WTC11 (cell line): ENCODE results near the gene LDLRAD3. TPM values are rescaled to one million over a fixed set of nuclear protein-coding genes. Genes with fewer than 3 reads are reported as not detected.

Source experiments
- ATAC-seq: fragments of 200-7000 bp; cut with Tn5 transposase; 2 replicates; pipeline ENCODE4 v1.10.0; 2021; ENCODE audit warnings: mild to moderate bottlenecking, moderate library complexity
- CTCF ChIA-PET: fragments of 300-600 bp; sonication (Branson Sonifier 250); formaldehyde crosslinking; loops from one replicate; lab custom pipeline; 2021; ENCODE audit warnings: antibody characterized with exemption; lab: Charles Lee
- POLR2A ChIA-PET: fragments of 350-600 bp; sonication (Branson Sonifier 250); formaldehyde crosslinking; loops from one replicate; lab custom pipeline; 2021; ENCODE audit warnings: antibody characterized with exemption; lab: Charles Lee
- DNase-seq: peaks from one replicate; pipeline ENCODE4 v3.0.0; 2021; ENCODE audit warnings: low spot score
- H3K27ac Mint-ChIP-seq: 2 replicates; pipeline ENCODE4 v1.8.0; 2021; ENCODE audit warnings: mixed read lengths
- H3K27me3 Mint-ChIP-seq: 2 replicates; pipeline ENCODE4 v1.8.0; 2021; ENCODE audit warnings: low read depth, mild to moderate bottlenecking, moderate library complexity, mixed read lengths
- H3K36me3 Mint-ChIP-seq: 2 replicates; pipeline ENCODE4 v1.8.0; 2021; ENCODE audit warnings: mixed read lengths
- H3K4me1 Mint-ChIP-seq: 2 replicates; pipeline ENCODE4 v1.8.0; 2022; ENCODE audit warnings: mixed read lengths
- H3K4me3 Mint-ChIP-seq: 2 replicates; pipeline ENCODE4 v1.8.0; 2021; ENCODE audit warnings: mild to moderate bottlenecking, moderate library complexity, mixed read lengths
- H3K9me3 Mint-ChIP-seq: 2 replicates; pipeline ENCODE4 v1.8.0; 2021; ENCODE audit warnings: mixed read lengths
- CBFB ChIP-seq: sonication (generic); formaldehyde crosslinking; IDR thresholded peaks from 2 replicates; pipeline ENCODE4 v1.8.1; 2022; ENCODE audit warnings: mild to moderate bottlenecking, low read depth, missing genetic modification reagents
- HMGA2 ChIP-seq: fragments of 250-450 bp; sonication (Bioruptor Pico); IDR thresholded peaks from 2 replicates; pipeline ENCODE4 v1.4.0; 2021; ENCODE audit warnings: mild to moderate bottlenecking, moderate library complexity
- IRF2 ChIP-seq: sonication (generic); formaldehyde crosslinking; IDR thresholded peaks from 2 replicates; pipeline ENCODE4 v1.8.0; 2022; ENCODE audit warnings: low read depth, missing genetic modification reagents, borderline replicate concordance
- NFATC4 ChIP-seq: fragments of 250-450 bp; sonication (Bioruptor Pico); IDR thresholded peaks from 2 replicates; pipeline ENCODE4 v1.9.0; 2021; ENCODE audit warnings: mild to moderate bottlenecking
- NR1H2 ChIP-seq: sonication (generic); formaldehyde crosslinking; IDR thresholded peaks from 2 replicates; pipeline ENCODE4 v1.9.0; 2021; ENCODE audit warnings: mild to moderate bottlenecking, moderate library complexity, missing genetic modification reagents
- RORB ChIP-seq: fragments of 250-450 bp; sonication (Bioruptor Pico); IDR thresholded peaks from 2 replicates; pipeline ENCODE4 v1.9.0; 2021; ENCODE audit warnings: mild to moderate bottlenecking
- SP1 ChIP-seq: sonication (generic); formaldehyde crosslinking; conservative IDR thresholded peaks from 2 replicates; pipeline ENCODE4 v1.8.1; 2022; ENCODE audit warnings: missing genetic modification reagents
- TEAD1 ChIP-seq: sonication (generic); formaldehyde crosslinking; IDR thresholded peaks from 2 replicates; pipeline ENCODE4 v1.8.0; 2022; ENCODE audit warnings: mild to moderate bottlenecking, missing genetic modification reagents
- TP53 ChIP-seq: sonication (generic); formaldehyde crosslinking; IDR thresholded peaks from 2 replicates; pipeline ENCODE4 v1.8.1; 2023; ENCODE audit warnings: mild to moderate bottlenecking, missing genetic modification reagents
- ZNF396 ChIP-seq: fragments of 250-450 bp; sonication (Bioruptor Pico); IDR thresholded peaks from 2 replicates; pipeline ENCODE4 v1.8.0; 2021; ENCODE audit warnings: mild to moderate bottlenecking, moderate library complexity, borderline replicate concordance
- total RNA-seq: library from RNA; stranded (reverse); gene quantifications from 3 replicates; pipeline ENCODE4 v1.2.3, GENCODE V29; 2021
- TF ChIP-seq, protein P1 (sequence below): sonication (generic); formaldehyde crosslinking; IDR thresholded peaks from 2 replicates; pipeline ENCODE4 v1.8.1; 2022; ENCODE audit warnings: low read depth, missing genetic modification reagents, borderline replicate concordance
- TF ChIP-seq, protein P2 (sequence below): sonication (generic); formaldehyde crosslinking; conservative IDR thresholded peaks from 2 replicates; pipeline ENCODE4 v1.8.1; 2022; ENCODE audit warnings: mild to moderate bottlenecking, missing genetic modification reagents
- TF ChIP-seq, protein P3 (sequence below): sonication (generic); formaldehyde crosslinking; IDR thresholded peaks from 2 replicates; pipeline ENCODE4 v1.8.1; 2022; ENCODE audit warnings: low read depth, mild to moderate bottlenecking, moderate library complexity, missing genetic modification reagents, borderline replicate concordance
- TF ChIP-seq, protein P4 (sequence below): sonication (generic); formaldehyde crosslinking; IDR thresholded peaks from 2 replicates; pipeline ENCODE4 v1.8.0; 2023; ENCODE audit warnings: mild to moderate bottlenecking, missing genetic modification reagents
- TF ChIP-seq, protein P5 (sequence below): sonication (generic); formaldehyde crosslinking; IDR thresholded peaks from 2 replicates; pipeline ENCODE4 v1.8.0; 2022; ENCODE audit warnings: mild to moderate bottlenecking, missing genetic modification reagents
- TF ChIP-seq, protein P6 (sequence below): sonication (generic); formaldehyde crosslinking; IDR thresholded peaks from 2 replicates; pipeline ENCODE4 v1.8.1; 2022; ENCODE audit warnings: mild to moderate bottlenecking, moderate library complexity, missing genetic modification reagents
- TF ChIP-seq, protein P7 (sequence below): sonication (generic); formaldehyde crosslinking; IDR thresholded peaks from 2 replicates; pipeline ENCODE4 v1.8.0; 2022; ENCODE audit warnings: mild to moderate bottlenecking, missing genetic modification reagents
- TF ChIP-seq, protein P8 (sequence below): fragments of 250-450 bp; sonication (Bioruptor Pico); IDR thresholded peaks from 2 replicates; pipeline ENCODE4 v1.9.0; 2021; ENCODE audit warnings: mild to moderate bottlenecking
- TF ChIP-seq, protein P9 (sequence below): sonication (generic); formaldehyde crosslinking; IDR thresholded peaks from 2 replicates; pipeline ENCODE4 v1.8.1; 2023; ENCODE audit warnings: mild to moderate bottlenecking, missing genetic modification reagents

Gene LDLRAD3
- total RNA-seq, 1 experiment from 2014 or later, result 14.5 TPM

DNA sequence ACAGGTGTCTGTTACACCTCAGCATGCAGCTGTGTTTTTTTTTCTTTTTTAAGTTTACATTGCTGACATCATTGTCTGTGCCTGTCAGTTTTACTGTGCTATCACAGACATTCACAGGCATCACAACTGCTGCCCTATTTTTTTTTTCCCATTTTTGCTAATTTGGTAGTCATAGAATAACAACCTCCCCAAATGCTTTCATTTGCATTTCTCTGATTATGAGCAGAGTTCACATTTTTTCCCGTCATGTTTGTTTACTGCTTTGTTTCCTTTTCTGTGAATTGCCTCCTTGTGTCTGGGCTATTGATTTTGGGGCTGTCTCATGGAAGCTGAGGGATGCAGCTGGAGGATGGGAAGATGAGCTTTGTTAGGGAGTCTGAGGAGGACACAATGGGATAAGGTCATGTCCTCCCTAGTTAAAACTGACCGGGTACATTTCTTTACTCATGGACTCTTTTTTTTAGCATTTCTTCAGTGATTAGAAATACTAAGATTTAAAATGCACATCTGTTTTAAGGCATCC, 155.1 kb downstream of the LDLRAD3 start:
- Mint-ChIP-seq H3K36me3 (peaks cover 61% of the 10 kb centered on the region), H3K4me3 (no peak overlapping the region), H3K27me3 (no peaks in the 10 kb centered on the region; the same call in 1 of the 2 replicates), H3K9me3 (peaks cover 4% of the 10 kb centered on the region), H3K4me1 (peaks cover 35% of the 10 kb centered on the region), H3K27ac (peak overlapping the region; percentile 5; the same call in 1 of the 2 replicates)
- CTCF ChIA-PET, result interaction anchor here (0.5 to 3.3 kb wide), 6 partner anchors 9 to 277 kb away, joined by 3 to 16 read pairs (median 4); no protein-coding TSS in a partner anchor
- TF ChIP-seq SP1 (CRISPR knock-in tag) (no peak), RORB (CRISPR knock-in tag) (no peak), ZNF396 (CRISPR knock-in tag) (no peak), CBFB (CRISPR knock-in tag) (no peak)
- TF ChIP-seq, protein P1, sequence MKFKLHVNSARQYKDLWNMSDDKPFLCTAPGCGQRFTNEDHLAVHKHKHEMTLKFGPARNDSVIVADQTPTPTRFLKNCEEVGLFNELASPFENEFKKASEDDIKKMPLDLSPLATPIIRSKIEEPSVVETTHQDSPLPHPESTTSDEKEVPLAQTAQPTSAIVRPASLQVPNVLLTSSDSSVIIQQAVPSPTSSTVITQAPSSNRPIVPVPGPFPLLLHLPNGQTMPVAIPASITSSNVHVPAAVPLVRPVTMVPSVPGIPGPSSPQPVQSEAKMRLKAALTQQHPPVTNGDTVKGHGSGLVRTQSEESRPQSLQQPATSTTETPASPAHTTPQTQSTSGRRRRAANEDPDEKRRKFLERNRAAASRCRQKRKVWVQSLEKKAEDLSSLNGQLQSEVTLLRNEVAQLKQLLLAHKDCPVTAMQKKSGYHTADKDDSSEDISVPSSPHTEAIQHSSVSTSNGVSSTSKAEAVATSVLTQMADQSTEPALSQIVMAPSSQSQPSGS (CRISPR knock-in tag), result no peak
- TF ChIP-seq, protein P2, sequence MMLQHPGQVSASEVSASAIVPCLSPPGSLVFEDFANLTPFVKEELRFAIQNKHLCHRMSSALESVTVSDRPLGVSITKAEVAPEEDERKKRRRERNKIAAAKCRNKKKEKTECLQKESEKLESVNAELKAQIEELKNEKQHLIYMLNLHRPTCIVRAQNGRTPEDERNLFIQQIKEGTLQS (CRISPR knock-in tag), result no peak
- TF ChIP-seq, protein P3, sequence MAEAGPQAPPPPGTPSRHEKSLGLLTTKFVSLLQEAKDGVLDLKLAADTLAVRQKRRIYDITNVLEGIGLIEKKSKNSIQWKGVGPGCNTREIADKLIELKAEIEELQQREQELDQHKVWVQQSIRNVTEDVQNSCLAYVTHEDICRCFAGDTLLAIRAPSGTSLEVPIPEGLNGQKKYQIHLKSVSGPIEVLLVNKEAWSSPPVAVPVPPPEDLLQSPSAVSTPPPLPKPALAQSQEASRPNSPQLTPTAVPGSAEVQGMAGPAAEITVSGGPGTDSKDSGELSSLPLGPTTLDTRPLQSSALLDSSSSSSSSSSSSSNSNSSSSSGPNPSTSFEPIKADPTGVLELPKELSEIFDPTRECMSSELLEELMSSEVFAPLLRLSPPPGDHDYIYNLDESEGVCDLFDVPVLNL (CRISPR knock-in tag), result no peak
- TF ChIP-seq, protein P4, sequence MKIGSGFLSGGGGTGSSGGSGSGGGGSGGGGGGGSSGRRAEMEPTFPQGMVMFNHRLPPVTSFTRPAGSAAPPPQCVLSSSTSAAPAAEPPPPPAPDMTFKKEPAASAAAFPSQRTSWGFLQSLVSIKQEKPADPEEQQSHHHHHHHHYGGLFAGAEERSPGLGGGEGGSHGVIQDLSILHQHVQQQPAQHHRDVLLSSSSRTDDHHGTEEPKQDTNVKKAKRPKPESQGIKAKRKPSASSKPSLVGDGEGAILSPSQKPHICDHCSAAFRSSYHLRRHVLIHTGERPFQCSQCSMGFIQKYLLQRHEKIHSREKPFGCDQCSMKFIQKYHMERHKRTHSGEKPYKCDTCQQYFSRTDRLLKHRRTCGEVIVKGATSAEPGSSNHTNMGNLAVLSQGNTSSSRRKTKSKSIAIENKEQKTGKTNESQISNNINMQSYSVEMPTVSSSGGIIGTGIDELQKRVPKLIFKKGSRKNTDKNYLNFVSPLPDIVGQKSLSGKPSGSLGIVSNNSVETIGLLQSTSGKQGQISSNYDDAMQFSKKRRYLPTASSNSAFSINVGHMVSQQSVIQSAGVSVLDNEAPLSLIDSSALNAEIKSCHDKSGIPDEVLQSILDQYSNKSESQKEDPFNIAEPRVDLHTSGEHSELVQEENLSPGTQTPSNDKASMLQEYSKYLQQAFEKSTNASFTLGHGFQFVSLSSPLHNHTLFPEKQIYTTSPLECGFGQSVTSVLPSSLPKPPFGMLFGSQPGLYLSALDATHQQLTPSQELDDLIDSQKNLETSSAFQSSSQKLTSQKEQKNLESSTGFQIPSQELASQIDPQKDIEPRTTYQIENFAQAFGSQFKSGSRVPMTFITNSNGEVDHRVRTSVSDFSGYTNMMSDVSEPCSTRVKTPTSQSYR (CRISPR knock-in tag), result no peak
- TF ChIP-seq, protein P5, sequence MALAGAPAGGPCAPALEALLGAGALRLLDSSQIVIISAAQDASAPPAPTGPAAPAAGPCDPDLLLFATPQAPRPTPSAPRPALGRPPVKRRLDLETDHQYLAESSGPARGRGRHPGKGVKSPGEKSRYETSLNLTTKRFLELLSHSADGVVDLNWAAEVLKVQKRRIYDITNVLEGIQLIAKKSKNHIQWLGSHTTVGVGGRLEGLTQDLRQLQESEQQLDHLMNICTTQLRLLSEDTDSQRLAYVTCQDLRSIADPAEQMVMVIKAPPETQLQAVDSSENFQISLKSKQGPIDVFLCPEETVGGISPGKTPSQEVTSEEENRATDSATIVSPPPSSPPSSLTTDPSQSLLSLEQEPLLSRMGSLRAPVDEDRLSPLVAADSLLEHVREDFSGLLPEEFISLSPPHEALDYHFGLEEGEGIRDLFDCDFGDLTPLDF (CRISPR knock-in tag), result no peak
- TF ChIP-seq, protein P6, sequence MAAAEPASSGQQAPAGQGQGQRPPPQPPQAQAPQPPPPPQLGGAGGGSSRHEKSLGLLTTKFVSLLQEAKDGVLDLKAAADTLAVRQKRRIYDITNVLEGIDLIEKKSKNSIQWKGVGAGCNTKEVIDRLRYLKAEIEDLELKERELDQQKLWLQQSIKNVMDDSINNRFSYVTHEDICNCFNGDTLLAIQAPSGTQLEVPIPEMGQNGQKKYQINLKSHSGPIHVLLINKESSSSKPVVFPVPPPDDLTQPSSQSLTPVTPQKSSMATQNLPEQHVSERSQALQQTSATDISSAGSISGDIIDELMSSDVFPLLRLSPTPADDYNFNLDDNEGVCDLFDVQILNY, result no peak
- POLR2A ChIA-PET, result no interaction called here
- no peak for DNase-seq
- ATAC-seq, result no peak

DNA sequence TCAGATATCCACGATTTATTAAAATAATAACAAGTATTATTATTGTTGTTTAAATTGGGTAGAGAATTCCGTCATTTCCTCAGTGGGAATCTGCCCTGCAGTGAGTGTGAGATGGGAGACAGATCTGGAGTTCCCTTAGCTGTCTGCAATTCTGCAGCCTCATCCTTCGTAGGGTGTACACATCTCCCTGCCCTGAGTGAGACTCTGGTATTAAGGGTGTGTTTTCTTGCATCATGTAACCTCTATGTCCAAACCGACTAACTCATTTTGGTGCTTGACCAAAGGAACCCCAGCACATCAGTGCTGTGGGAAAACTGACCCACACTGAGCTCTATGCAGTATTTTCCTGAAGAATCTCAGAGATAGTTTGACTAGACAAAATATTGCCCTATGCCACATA, 157.6 kb downstream of the LDLRAD3 start:
- CTCF ChIA-PET, result interaction anchor here (0.7 kb wide), 1 partner anchor 23 kb away, joined by 5 read pairs; no protein-coding TSS in a partner anchor
- TF ChIP-seq IRF2 (no peak), HMGA2 (CRISPR knock-in tag) (no peak), NFATC4 (CRISPR knock-in tag) (no peak), NR1H2 (CRISPR knock-in tag) (no peak), TEAD1 (CRISPR knock-in tag) (no peak), TP53 (no peak)
- TF ChIP-seq, protein P7, sequence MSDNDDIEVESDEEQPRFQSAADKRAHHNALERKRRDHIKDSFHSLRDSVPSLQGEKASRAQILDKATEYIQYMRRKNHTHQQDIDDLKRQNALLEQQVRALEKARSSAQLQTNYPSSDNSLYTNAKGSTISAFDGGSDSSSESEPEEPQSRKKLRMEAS (CRISPR knock-in tag), result no peak
- TF ChIP-seq, protein P6, result no peak
- TF ChIP-seq, protein P8, sequence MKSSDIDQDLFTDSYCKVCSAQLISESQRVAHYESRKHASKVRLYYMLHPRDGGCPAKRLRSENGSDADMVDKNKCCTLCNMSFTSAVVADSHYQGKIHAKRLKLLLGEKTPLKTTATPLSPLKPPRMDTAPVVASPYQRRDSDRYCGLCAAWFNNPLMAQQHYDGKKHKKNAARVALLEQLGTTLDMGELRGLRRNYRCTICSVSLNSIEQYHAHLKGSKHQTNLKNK (CRISPR knock-in tag), result no peak
- TF ChIP-seq, protein P9, sequence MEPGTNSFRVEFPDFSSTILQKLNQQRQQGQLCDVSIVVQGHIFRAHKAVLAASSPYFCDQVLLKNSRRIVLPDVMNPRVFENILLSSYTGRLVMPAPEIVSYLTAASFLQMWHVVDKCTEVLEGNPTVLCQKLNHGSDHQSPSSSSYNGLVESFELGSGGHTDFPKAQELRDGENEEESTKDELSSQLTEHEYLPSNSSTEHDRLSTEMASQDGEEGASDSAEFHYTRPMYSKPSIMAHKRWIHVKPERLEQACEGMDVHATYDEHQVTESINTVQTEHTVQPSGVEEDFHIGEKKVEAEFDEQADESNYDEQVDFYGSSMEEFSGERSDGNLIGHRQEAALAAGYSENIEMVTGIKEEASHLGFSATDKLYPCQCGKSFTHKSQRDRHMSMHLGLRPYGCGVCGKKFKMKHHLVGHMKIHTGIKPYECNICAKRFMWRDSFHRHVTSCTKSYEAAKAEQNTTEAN (CRISPR knock-in tag), result no peak
- TF ChIP-seq, all 79 proteins: peak for 0
- POLR2A ChIA-PET, result interaction anchor here (0.6 to 0.7 kb wide), 4 partner anchors 8 to 110 kb away, joined by 3 to 7 read pairs (median 4); no protein-coding TSS in a partner anchor

More for the DNA sequence above, 157.6 kb downstream of the LDLRAD3 start:
- Mint-ChIP-seq H3K9me3 (no peaks in the 10 kb centered on the region), H3K36me3 (peaks cover 50% of the 10 kb centered on the region), H3K27ac (no peak overlapping the region), H3K4me1 (peaks cover 56% of the 10 kb centered on the region), H3K4me3 (no peak overlapping the region), H3K27me3 (no peaks in the 10 kb centered on the region; the same call in 1 of the 2 replicates)
- ATAC-seq (no peak), DNase-seq (no peak)
